Lower lobe of right lung (tissue), 2 donors: ENCODE data around the gene MUSTN1. TPM values are rescaled to one million over a fixed set of nuclear protein-coding genes. Genes with fewer than 3 reads are reported as not detected.

Experiments
- ATAC-seq, 2 donors: fragments of 200-7000 bp; cut with Tn5 transposase; one replicate each; pipeline ENCODE4 v1.9.1; 2020 to 2022; ENCODE audit warnings: mild to moderate bottlenecking in 2 of 2, moderate library complexity in 2 of 2
- DNase-seq: peaks from one replicate; pipeline ENCODE4 v3.0.0-alpha.2; 2020
- H3K27ac ChIP-seq: fragments of 200-600 bp; one replicate; pipeline ENCODE4 v1.8.0; 2022
- H3K27me3 ChIP-seq: fragments of 200-600 bp; one replicate; pipeline ENCODE4 v1.8.0; 2022; ENCODE audit warnings: low read depth
- H3K36me3 ChIP-seq: fragments of 200-600 bp; one replicate; pipeline ENCODE4 v1.8.0; 2022; ENCODE audit warnings: mild to moderate bottlenecking
- H3K4me1 ChIP-seq: fragments of 200-600 bp; one replicate; pipeline ENCODE4 v1.8.0; 2022
- H3K4me3 ChIP-seq: fragments of 200-600 bp; one replicate; pipeline ENCODE4 v1.8.0; 2022; ENCODE audit warnings: mild to moderate bottlenecking
- H3K9me3 ChIP-seq: fragments of 200-600 bp; one replicate; pipeline ENCODE4 v1.8.0; 2022
- CTCF ChIP-seq: fragments of 200-600 bp; IDR thresholded peaks from one replicate; pipeline ENCODE4 v1.8.0; 2022; ENCODE audit warnings: antibody characterized with exemption, mild to moderate bottlenecking
- intact Hi-C: fragments of 100-400 bp; cut with DNase I; formaldehyde crosslinking; loops from one replicate; pipeline ENCODE4 v1.11.0; 2022
- total RNA-seq: library from RNA; stranded (reverse); fragmentation: NEBNext Ultra II Directional; extraction: Animal tissue kit (Norgen Biotek cat#: 25700); gene quantifications from one replicate; pipeline ENCODE4 v1.2.1, GENCODE V29; 2021
- donor health status: DM: no; HTN: yes; CAD: no; lungs with severe emphysema.

The MUSTN1 gene
- total RNA-seq, 1 donor from 2014 or later, result 7.3 TPM

GRCh38 chr3:52798376-52798977 is 36.3 kb downstream of the MUSTN1 start:
- ATAC-seq, result no peak
- Histone ChIP-seq H3K4me3 (no peak overlapping the region), H3K27me3 (no peaks in the 10 kb centered on the region), H3K27ac (no peak overlapping the region), H3K36me3 (no peaks in the 10 kb centered on the region), H3K4me1 (no peaks in the 10 kb centered on the region), H3K9me3 (no peaks in the 10 kb centered on the region)
- no peak for TF ChIP-seq CTCF
- DNase-seq, result no peak
- intact Hi-C loops, result no loop called here

DNA sequence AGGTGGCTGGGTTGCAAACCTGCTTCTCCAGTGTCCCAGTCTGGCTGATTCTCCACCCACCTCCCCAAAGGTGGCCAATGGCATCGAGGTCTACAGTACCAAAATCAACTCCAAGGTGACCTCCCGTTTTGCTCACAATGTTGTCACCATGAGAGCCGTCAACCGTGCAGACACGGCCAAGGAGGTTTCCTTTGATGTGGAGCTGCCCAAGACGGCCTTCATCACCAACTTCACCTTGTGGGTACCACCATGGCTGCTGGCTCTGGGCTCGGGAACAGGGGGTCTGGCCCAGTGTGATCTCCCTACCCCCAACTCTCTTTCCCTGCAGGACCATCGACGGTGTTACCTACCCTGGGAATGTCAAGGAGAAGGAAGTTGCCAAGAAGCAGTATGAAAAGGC is 38.4 kb downstream of the MUSTN1 start:
- DNase-seq (no peak), ATAC-seq (no peak)
- no peaks in the 10 kb centered on the region for H3K9me3 ChIP-seq
- H3K4me3 ChIP-seq, result no peak overlapping the region
- H3K36me3 ChIP-seq, result no peaks in the 10 kb centered on the region
- H3K27me3 ChIP-seq, result no peaks in the 10 kb centered on the region
- no peak for TF ChIP-seq CTCF
- intact Hi-C loops, result no loop called here
- H3K4me1 ChIP-seq, result no peaks in the 10 kb centered on the region
- H3K27ac ChIP-seq, result no peak overlapping the region

DNA sequence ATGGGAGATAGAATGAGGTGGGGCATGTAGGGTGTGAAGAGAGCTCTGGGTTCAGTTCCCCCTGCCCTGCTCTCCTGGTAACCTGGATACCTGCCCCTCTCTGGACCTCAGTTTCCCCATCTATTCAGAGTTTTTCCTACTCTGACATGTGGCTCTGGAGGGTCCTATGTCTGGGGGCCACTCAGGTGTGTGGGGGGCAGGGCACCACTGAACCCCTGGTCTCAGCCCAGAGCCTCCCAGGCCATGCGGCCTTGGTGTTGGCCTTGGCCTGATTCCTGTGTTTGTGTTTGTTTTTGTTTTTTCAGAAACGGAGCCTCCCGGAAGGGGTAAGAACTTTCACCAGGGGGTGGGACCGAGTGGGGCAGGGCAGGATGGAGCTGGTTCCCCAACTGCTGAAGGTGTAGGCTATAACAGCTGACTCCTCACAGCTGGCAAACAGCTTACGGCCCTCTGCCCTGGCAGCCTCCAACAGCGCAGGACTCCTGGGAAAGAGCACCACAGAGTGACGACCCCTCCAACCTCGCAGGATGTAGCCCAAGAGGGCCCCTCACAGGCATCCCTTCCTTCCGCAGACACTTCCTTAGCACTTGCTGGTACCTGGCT is 39.4 kb downstream of the MUSTN1 start:
- ATAC-seq (no peak), DNase-seq (no peak)
- Histone ChIP-seq H3K9me3 (no peaks in the 10 kb centered on the region), H3K27me3 (no peaks in the 10 kb centered on the region), H3K4me3 (no peak overlapping the region), H3K27ac (no peak overlapping the region), H3K36me3 (no peaks in the 10 kb centered on the region), H3K4me1 (no peaks in the 10 kb centered on the region)
- TF ChIP-seq CTCF, result no peak
- intact Hi-C loops, result no loop called here

DNA sequence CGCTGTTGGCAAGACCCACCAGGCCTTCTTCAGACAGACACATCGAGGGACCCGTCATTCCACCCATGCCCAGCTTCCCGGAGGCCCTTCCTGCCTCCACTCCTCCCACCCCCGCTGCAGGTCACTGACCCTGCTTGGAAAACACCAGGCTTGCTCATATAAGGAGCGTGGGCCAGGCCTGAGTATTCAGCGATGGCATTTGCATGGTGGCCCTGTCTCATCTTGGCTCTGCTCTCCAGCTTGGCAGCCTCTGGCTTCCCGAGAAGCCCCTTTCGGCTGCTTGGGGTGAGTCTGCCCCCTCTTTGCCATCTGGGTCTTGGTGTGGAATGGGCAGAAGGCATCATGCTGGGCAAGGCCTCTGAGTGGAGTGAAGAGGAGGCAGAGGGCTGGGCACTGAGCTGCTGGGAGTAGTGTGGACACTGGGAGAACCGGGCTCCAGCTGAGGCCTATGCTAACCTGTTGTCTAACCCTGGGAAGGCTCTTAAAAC is 40.2 kb downstream of the MUSTN1 start, which contains the start of gene ITIH3:
Gene ITIH3 (plus strand): TSS at position 185 of the 488 bp plus-strand sequence. CDS start 8 bp downstream, at position 193.
- intact Hi-C loops, result no loop called here
- DNase-seq, result no peak

More for the DNA sequence above, 40.2 kb downstream of the MUSTN1 start, which contains the start of gene ITIH3:
- Histone ChIP-seq H3K4me3 (no peak within 1 kb of the TSS), H3K4me1 (no peaks in the 10 kb centered on the region), H3K27me3 (no peaks in the 10 kb centered on the region), H3K27ac (no peak within 1 kb of the TSS), H3K9me3 (no peaks in the 10 kb centered on the region), H3K36me3 (no peaks in the 10 kb centered on the region)
- ATAC-seq, result no peak
- TF ChIP-seq CTCF, result no peak
